ENCODE results near the gene DACT2.

GRCh38 chr6:168297643-168298042, 21.9 kb downstream of the DACT2 start:
- no peak for TF ChIP-seq ISL1 (CRISPR knock-in tag; IDR thresholded peaks at IDR 0.05)
- no peak for TF ChIP-seq TOX (CRISPR knock-in tag; IDR thresholded peaks at IDR 0.05; ENCODE audit: borderline replicate concordance)
- no peak for TF ChIP-seq PATZ1 (CRISPR knock-in tag; IDR thresholded peaks at IDR 0.05; ENCODE audit: borderline replicate concordance)
- TF ChIP-seq RARB (CRISPR knock-in tag; IDR thresholded peaks at IDR 0.05), result no peak
- no peak for TF ChIP-seq ARNTL (CRISPR knock-in tag; IDR thresholded peaks at IDR 0.05; ENCODE audit: borderline replicate concordance, low read depth)
- TF ChIP-seq CREB5 (CRISPR knock-in tag; IDR thresholded peaks at IDR 0.05; ENCODE audit: low read depth), result no peak
- no peak for TF ChIP-seq PPARA (CRISPR knock-in tag; IDR thresholded peaks at IDR 0.05; ENCODE audit: borderline replicate concordance)
- TF ChIP-seq POU6F1 (CRISPR knock-in tag; IDR thresholded peaks at IDR 0.05; ENCODE audit: borderline replicate concordance, low read depth), result no peak
- no peak for TF ChIP-seq ZNF70 (CRISPR knock-in tag; IDR thresholded peaks at IDR 0.05)
